NCI-H1048 (cell line): ENCODE measurements around the gene PLXNA4.

Experiments
- DNase-seq: peaks from one replicate; lab custom pipeline; 2025; lab: John Stamatoyannopoulos, UW

PLXNA4 gene

GRCh38 chr7:132417103-132417906 lies 159.0 kb downstream of the PLXNA4 start:
- no peak for DNase-seq

- DNase-seq = no peak
Observed at GRCh38 chr7:132416395-132416794, 159.9 kb downstream of the PLXNA4 start.

GRCh38 chr7:132415259-132415658 lies 161.0 kb downstream of the PLXNA4 start:
- no peak for DNase-seq

GRCh38 chr7:132414857-132415256 lies 161.4 kb downstream of the PLXNA4 start:
- no peak for DNase-seq

- no peak for DNase-seq
Observed at GRCh38 chr7:132412435-132412834, 163.8 kb downstream of the PLXNA4 start.

GRCh38 chr7:132410861-132411541 lies 165.3 kb downstream of the PLXNA4 start:
- DNase-seq = no peak

GRCh38 chr7:132410385-132410784 lies 165.9 kb downstream of the PLXNA4 start:
- no peak for DNase-seq

GRCh38 chr7:132407764-132408163 lies 168.5 kb downstream of the PLXNA4 start:
- no peak for DNase-seq

- no peak for DNase-seq
Observed at GRCh38 chr7:132406039-132406438, 170.2 kb downstream of the PLXNA4 start.

- no peak for DNase-seq
Observed at GRCh38 chr7:132404261-132404660, 172.0 kb downstream of the PLXNA4 start.

- no peak for DNase-seq
Observed at GRCh38 chr7:132403465-132404110, 172.7 kb downstream of the PLXNA4 start.

GRCh38 chr7:132402751-132403245 lies 173.5 kb downstream of the PLXNA4 start:
- DNase-seq = no peak

- no peak for DNase-seq
Observed at GRCh38 chr7:132402096-132402495, 174.2 kb downstream of the PLXNA4 start.

- DNase-seq = no peak
Observed at GRCh38 chr7:132400561-132401142, 175.6 kb downstream of the PLXNA4 start.

- DNase-seq = no peak
Observed at GRCh38 chr7:132399367-132399766, 176.9 kb downstream of the PLXNA4 start.

- no peak for DNase-seq
Observed at GRCh38 chr7:132398253-132398925, 177.9 kb downstream of the PLXNA4 start.

GRCh38 chr7:132397070-132397469 lies 179.2 kb downstream of the PLXNA4 start:
- no peak for DNase-seq

GRCh38 chr7:132395361-132395760 lies 180.9 kb downstream of the PLXNA4 start:
- DNase-seq = no peak

GRCh38 chr7:132394283-132395198 lies 181.7 kb downstream of the PLXNA4 start:
- DNase-seq = no peak

- DNase-seq = no peak
Observed at GRCh38 chr7:132393789-132394261, 182.4 kb downstream of the PLXNA4 start.

GRCh38 chr7:132392713-132393112 lies 183.6 kb downstream of the PLXNA4 start:
- DNase-seq = no peak
